SK-N-SH treated with all-trans-retinoic acid at 6 μM for 48 hours (cell line): ENCODE data around the gene DISP3.

Experiments
- ZFP3 ChIP-seq: fragments of 250-450 bp; sonication (Bioruptor Pico); IDR thresholded peaks from 2 replicates; pipeline ENCODE4 v1.5.0; 2020; ENCODE audit warnings: mild to moderate bottlenecking, moderate library complexity
- ZFP30 ChIP-seq: fragments of 450-650 bp; formaldehyde crosslinking; IDR thresholded peaks from 2 replicates; pipeline ENCODE4 v1.5.0; 2022; ENCODE audit warnings: mild to moderate bottlenecking, moderate library complexity
- ZNF70 ChIP-seq: fragments of 450-650 bp; formaldehyde crosslinking; IDR thresholded peaks from 2 replicates; pipeline ENCODE4 v1.5.0; 2020; ENCODE audit warnings: mild to moderate bottlenecking, moderate library complexity
- TF ChIP-seq, protein P1 (sequence below): fragments of 250-450 bp; sonication (Bioruptor Pico); IDR thresholded peaks from 2 replicates; pipeline ENCODE4 v1.8.0; 2020; ENCODE audit warnings: mild to moderate bottlenecking, moderate library complexity, borderline replicate concordance

DNA sequence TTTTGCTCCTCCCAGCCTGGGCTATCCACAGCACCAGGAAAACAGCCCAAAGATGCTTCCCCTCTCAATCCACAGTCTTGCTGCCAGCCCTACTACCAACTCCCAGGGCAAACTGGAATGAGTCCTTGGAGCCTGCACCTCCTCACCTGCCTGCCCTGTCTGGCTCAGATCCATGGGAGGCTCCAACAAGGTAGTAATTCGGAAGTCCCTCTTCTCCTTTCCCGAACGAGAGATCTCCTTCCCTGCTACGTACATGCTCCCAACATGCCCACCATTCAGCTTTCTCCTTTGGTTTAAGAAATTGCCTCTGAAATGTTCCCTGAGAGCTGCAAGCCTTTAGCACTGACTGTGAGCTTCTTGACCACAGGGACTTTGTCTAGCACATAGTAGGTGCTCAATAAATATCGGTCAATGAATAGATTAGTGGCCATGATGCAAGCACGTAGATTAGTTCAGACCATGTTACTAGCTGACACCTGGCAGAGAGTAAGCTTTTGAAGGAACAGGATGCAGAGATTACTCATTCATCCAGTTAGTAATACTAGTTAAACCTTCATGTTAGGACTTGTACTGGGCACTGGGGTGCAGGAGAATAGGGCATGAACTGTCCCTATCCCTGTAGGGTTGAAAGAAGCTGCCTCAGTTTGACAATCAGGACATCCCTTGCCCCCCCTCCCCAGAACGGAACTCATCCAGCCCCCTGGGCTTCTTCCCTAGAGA is 80.1 kb downstream of the DISP3 start:
- TF ChIP-seq ZNF70 (CRISPR knock-in tag), result no peak
- no peak for TF ChIP-seq ZFP3 (CRISPR knock-in tag)
- TF ChIP-seq, protein P1, sequence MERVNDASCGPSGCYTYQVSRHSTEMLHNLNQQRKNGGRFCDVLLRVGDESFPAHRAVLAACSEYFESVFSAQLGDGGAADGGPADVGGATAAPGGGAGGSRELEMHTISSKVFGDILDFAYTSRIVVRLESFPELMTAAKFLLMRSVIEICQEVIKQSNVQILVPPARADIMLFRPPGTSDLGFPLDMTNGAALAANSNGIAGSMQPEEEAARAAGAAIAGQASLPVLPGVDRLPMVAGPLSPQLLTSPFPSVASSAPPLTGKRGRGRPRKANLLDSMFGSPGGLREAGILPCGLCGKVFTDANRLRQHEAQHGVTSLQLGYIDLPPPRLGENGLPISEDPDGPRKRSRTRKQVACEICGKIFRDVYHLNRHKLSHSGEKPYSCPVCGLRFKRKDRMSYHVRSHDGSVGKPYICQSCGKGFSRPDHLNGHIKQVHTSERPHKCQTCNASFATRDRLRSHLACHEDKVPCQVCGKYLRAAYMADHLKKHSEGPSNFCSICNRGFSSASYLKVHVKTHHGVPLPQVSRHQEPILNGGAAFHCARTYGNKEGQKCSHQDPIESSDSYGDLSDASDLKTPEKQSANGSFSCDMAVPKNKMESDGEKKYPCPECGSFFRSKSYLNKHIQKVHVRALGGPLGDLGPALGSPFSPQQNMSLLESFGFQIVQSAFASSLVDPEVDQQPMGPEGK (CRISPR knock-in tag), result no peak
- TF ChIP-seq ZFP30 (CRISPR knock-in tag), result no peak
